Stimulated activated CD8-positive, alpha-beta memory T cell treated with anti-CD3 and anti-CD28 coated beads, Interleukin-4, amount 100 ng/mL, for 4 hours (primary cell): ENCODE measurements around the gene RGMB.

ENCODE experiments used
- DNase-seq, 2 donors: peaks; one replicate each; pipeline ENCODE4 v3.0.0-alpha.2; 2020; ENCODE audit warnings: low read depth in 2 of 2, low spot score in 1 of 2

Gene RGMB

DNA sequence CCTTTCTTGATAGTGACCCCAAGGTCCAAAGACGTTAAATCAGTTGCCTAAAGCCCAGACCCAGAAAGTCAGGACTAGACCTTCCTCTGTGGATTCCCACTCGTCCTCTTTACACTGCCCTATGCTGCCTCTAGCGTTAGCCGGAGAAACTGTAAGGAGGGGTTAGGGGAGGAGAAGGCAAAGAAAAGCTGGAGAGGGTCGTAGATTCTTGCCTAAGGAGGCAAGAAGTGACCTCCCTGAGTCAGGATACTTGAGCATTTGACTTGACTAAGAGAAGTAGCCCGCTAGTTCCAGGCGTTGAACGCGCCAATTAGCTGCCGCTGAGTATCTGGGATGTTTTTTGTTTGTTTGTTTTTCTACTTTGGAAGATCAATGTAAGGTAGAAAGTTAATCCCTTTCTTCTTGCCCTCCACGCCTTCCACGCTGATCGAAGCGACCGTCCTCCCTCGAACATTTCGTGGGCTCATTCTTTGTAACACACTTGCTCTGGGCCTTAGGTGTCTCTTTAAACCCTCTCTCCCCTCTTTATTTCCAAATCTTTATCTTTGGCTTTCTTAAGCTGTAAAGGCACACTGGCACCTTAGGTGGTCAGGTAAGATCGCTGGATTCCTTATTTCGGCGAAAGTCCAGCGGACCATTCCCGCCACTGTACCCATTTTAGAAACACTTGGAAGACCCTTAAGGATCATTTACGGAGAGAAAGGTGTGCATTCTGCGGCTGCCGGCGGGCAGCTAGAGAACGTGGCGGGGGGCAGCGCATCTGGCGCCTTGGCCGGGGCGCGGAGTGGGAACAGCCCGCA is 5.1 kb upstream of the RGMB start:
- no peak for DNase-seq

DNA sequence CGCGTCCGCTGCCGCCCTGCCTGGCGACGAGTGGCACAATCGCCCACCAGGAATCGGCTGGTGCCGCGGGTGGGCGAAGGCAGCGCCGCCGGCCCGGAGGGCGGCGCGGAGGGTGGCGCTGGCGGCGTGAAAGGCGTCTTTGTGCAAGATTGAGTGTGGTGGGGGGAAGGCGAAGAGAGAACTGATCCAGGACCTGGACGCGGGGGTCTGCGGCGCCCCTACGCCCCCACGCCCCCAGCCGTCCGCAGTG is 4.6 kb upstream of the RGMB start:
- DNase-seq: no peak

DNA sequence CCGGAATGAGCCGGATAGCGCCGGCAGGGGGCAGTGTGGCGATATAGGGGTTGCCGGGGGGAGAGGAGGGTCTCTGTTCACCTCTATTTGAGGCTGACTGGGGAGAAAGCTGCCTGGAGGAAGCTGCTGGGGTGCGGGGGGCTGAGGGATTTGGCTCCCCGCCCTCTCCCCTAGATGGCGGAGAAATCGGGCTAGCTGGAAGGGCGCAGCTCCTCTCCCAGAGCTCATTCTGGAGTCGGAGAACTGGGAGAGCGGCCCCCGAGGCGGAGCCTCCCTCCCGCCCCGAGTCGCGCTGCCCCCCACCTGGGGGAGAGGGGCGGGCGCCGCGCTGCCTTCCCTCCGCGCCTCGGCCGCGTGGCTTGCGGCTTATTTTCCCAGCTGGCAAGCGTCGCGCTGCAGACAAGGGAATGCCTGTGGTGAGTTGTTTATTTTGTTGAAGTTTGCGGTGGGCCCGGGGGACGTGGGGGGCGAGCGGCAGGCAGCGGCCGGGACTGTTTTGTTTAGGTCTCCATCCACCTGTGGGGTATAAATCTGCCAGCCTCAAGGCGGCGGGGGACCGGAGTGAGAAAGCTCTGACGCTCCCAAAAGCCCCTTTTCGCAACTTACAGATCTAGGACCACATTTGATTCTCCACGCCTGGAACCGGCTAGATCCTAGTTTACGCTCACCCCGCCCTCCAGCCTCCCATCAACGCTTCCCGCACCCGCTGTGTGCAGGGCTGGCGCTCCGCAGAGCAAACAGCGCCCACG is 4.1 kb upstream of the RGMB start:
- no peak for DNase-seq

GRCh38 chr5:98769959-98770208 is 3.6 kb upstream of the RGMB start:
- no peak for DNase-seq

DNA sequence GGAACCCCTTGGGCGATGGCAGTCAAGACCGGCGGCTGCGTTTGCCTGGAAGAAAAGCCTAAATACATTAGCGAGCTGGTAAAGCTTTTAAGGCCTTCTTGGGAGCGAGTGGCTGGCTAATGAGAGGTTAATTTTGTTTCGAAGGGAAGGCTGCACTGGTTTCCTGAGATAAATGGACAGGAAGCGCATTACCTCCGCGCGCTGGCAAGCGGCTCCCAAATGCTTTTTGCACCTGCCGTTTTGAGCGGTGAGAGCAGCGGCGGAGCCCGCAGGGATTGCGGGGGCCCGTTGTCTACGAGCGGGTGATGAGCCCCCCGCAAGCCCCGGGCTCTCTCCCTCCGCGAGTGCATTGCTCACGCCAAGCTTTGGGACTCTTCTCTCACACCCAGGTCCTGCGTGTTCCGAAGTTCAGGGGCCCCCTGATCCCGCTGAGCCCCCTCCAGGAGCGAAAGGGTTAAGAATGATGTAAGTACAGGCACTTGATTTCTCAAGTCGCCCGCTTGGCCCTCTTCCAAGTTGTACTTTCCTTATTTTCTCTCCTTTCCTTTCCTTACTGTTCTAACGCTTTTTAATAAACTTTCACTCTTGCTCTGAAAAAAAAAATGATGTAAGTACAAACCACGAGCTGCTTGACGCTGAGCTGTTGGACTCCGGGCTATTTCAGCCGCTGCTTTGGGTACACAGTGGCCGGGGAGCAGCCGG is 3.1 kb upstream of the RGMB start:
- no peak for DNase-seq

- no peak for DNase-seq
Observed at GRCh38 chr5:98770911-98771322, 2.5 kb upstream of the RGMB start.

- peak in 1 of 2 donors; percentile 35 for DNase-seq
Observed at GRCh38 chr5:98771382-98772109, 1.9 kb upstream of the RGMB start.

DNA sequence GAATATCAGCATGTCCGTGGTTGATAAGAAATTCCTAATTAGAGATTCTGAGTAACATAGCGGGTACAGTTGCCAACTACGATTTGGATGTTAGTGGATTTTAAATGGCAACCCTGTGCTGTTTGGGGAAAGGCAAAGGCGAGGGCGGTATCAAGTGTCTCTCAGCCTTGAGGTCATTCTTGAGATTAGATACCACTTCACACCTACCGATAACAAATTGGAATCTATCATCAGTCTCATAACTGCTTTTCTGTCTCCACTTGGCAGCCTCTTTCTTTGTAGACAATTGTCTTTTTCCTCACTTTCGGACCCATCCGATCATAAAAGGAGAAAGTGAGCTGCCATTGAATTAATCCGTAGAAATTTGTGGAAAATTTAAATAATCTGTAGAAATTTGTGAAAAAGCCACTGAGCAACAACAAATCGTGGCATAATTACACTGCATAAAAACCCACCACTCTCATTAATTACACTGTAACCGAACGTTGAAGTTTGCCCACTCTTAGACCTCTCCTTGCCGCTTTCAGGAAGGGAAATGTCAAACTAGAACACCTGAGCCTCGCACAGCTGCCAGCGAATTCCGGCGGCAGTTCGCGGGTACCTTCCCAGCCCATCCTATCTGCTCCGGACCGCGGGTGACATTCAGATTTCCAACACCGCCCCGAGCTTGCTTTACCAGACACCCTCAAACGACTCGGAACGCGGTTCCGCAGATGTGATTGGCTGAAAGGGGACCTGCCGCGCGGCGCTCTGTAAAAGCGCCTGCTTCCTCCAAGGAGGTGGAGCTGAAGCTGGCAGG is 849 bp upstream of the RGMB start:
- no peak for DNase-seq

DNA sequence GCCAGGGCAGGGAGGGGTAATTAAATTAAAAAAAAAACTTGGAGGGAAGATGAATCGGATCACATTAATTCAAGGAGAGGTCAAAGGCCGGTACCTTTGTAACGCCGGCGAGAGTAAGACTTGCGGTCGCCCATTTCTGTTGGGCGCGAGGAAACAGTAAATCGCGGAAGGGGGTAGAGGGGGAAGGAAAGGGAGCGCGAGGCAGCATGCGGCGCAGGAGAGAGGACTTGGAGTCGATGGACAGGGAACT is 324 bp upstream of the RGMB start:
- DNase-seq: no peak

GRCh38 chr5:98774192-98775033 is 950 bp downstream of the RGMB start:
- no peak for DNase-seq

DNA sequence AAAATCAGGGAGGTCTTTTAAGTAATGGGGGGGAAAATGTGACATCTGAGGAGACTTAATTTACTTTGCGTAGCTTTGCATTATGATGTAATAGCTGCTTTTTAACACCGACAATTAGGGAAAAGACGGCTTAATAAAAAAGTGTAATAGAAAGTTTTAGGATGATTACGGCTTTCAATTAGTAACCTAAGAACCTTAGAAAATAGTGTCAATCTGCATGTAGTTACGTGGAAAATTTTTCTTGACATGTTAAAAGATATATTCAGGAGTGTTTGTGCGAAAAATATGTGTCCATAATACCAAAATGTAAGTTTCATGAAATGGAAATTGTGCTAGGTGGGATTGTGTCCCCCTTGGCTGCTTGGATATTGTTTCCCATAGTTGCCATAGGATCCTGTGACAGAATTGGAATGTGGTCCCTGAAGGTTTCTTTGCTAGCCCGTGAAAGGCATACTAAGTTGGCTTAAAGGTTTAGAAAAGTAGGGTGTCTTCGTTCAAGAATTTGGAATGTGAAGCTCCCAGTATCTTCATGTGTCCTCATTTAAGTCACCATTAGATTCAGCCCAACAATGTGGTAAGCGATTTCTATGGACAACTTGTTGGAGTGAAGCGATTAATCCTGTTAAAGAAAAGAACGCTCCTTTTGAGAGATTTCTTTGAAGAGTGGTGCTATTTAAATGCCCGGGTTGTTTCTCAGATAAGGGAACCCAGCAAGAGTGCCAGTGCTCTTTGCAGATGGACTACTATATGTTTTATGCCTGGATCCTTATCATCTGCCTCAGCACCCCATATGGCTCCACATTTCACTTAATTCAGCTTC is 2.0 kb downstream of the RGMB start:
- DNase-seq: no peak

DNA sequence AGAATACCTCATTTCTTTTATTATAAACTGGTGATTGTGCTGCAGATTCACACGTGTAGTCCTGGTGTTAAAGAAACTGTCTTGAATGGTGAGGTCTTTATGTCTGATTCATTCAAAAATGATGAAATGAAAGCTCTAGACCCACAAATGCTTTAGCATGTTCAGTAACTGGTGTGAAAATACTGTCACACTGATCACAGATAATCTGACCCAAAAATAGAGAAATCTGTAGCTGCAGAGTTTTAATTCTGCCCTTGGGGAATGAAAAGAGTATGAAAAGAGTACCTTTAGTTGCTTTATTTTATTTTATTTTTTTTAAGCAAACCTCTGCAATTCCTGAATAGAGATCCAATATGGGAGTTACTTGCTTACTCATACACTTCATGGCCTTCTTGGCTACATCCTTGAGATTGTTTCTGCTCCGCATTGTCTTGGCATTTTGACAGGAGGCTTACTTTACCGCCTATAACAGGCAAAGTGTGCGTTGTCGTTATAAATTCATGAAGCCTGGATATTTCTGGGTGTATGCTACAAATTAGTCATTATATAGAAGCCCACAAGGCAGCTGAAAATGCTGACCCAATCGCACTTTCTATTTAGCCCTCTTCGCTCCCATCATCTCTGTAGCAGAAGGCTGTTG is 2.7 kb downstream of the RGMB start:
- no peak for DNase-seq

DNA sequence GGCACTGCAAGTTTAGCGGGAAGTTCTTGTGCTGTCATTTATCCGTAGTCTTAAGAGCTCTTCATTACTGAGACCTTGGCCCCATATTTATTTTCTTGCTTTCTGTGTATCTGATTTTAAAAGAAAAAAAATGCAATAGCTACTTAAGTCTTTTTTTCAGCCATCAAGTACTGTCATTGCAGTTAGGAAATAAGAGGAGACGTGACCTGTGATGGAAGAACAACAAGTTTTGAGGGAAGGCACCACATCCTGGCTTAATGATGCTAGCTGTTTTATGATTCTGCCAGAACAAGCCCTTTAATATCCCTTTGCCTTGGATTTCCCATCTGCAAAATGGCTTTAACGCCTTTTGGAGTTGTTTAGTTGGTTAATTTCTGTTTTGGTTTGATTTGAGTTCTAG is 3.8 kb downstream of the RGMB start:
- no peak for DNase-seq

DNA sequence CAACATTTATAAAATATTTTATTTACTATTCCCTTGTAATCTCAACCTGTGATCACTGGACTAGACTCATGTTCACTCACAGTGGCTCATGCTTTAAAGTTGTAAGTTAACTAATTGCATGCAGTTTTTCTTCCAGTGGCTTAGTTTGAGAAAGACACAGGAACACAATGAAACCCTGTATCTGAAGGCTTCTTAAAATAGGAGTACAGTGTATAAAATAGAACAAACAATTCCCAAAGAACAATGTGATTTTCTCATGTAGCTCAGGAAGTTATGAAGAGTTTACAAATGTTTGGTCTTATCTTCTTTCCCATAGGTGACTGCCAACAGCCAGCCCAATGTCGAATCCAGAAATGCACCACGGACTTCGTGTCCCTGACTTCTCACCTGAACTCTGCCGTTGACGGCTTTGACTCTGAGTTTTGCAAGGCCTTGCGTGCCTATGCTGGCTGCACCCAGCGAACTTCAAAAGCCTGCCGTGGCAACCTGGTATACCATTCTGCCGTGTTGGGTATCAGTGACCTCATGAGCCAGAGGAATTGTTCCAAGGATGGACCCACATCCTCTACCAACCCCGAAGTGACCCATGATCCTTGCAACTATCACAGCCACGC is 5.9 kb downstream of the RGMB start:
- DNase-seq: no peak

DNA sequence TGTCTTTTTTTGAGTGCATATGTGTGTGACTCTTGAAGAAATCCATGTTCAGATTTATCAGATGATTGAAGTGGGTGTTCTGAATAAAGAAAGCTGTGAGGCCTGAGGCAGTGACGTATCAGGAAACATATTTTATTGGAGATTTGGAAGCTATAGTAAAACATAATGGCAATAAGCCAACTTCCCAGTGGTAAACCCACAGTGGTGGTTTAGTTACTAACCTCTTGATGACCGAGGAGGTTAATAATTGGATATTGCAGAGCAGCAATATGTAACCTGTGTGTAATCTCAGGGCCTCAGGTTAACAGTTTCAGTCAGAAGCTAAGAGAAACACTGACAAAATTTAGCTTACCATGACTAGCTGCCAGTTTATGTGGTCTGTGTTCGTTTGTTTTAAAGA is 6.9 kb downstream of the RGMB start:
- no peak for DNase-seq

- DNase-seq: no peak
Observed at GRCh38 chr5:98781520-98781919, 8.1 kb downstream of the RGMB start.

DNA sequence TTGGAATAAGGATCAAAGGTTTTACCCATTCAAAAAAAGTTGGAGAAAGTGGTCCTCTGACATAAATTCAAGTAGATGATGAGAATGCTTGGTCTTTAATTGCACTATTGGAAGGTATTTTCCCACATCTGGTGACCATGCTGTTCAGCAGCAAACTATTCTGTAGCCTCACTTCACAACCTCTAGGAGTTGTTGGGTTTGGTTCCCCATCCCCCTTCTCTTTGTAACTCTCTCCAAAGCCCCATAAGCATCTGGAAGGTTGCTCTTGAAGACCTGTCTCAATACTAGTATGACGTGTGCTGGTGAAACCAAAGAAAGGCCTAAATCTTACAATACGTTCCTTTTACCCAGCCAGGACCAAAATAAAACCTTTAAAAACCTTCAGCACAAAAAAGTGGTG is 8.5 kb downstream of the RGMB start:
- no peak for DNase-seq

DNA sequence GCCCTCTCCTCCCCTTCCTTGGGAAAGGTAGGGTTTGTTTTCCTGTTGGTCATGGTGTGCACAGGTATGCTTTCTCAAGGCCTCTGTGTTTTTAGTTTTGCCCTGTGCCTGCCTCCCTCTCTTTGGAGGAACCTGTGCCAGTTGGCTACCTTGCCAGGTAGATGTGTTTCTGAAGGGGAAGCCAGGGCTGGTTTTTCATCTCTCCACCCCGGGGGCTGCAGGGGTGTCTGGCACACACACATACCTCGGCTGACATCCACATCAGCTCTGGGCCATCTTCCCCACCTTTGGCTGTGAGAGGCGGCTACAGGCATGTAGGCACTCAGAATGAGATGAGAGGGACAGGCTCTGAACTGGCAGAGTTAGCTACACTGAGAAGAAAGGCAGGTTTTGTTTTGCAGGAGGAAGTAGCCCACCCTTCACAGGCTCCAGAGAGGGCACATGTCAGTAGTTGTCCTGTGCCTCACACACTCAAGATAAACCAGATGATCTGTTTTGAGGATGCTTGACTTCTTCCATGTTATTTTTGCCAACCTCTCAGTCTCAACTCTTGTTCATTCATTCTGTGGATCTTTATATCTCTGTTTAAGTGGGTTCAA is 9.7 kb downstream of the RGMB start:
- DNase-seq: no peak
